Neural cell (in vitro differentiated cells): ENCODE results near the gene ROR1. TPM values are rescaled to one million over a fixed set of nuclear protein-coding genes. Genes with fewer than 3 reads are reported as not detected.

Experiments
- H2AFZ ChIP-seq: fragments of 200-600, 300-800 bp; sonication (generic), shearing (Covaris generic); 2 replicates; pipeline ENCODE4 v1.6.0; 2014; ENCODE audit warnings: low read depth, mild to moderate bottlenecking, antibody characterized with exemption, low read length, moderate library complexity
- H3F3A ChIP-seq: fragments of 200-600 bp; shearing (Covaris generic); 2 replicates; pipeline ENCODE4 v1.6.1; 2016; ENCODE audit warnings: mild to moderate bottlenecking, moderate library complexity, mixed read lengths, antibody characterized with exemption, low read length; ENCODE audit not compliant: insufficient read depth, poor library complexity, severe bottlenecking
- H3K27ac ChIP-seq: fragments of 200-600, 300-800 bp; sonication (generic), shearing (Covaris generic); 2 replicates; pipeline ENCODE4 v1.5.1; 2014; ENCODE audit warnings: mild to moderate bottlenecking, low read length, moderate library complexity
- H3K27me3 ChIP-seq: fragments of 300-800, 200-600 bp; sonication (generic), shearing (Covaris generic); 2 replicates; pipeline ENCODE4 v1.6.0; 2014; ENCODE audit warnings: mild to moderate bottlenecking, low read depth, low read length, moderate library complexity; ENCODE audit not compliant: insufficient read depth
- H3K36me3 ChIP-seq: fragments of 300-800, 200-600 bp; sonication (generic), shearing (Covaris generic); 2 replicates; pipeline ENCODE4 v1.5.1; 2014; ENCODE audit warnings: mild to moderate bottlenecking, antibody characterized with exemption, low read length, moderate library complexity; ENCODE audit not compliant: insufficient read depth
- H3K4me2 ChIP-seq: fragments of 300-800, 200-600 bp; sonication (generic), shearing (Covaris generic); 2 replicates; pipeline ENCODE4 v1.6.0; 2014; ENCODE audit warnings: mild to moderate bottlenecking, low read length
- H3K4me3 ChIP-seq: fragments of 300-800, 200-600 bp; sonication (generic), shearing (Covaris generic); 2 replicates; pipeline ENCODE4 v1.5.1; 2014; ENCODE audit warnings: mild to moderate bottlenecking, low read length, moderate library complexity
- H3K79me2 ChIP-seq: fragments of 200-600 bp; shearing (Covaris generic); replicated peaks from 2 replicates; pipeline ENCODE4 v1.6.0; 2014; ENCODE audit warnings: mild to moderate bottlenecking, low read length, moderate library complexity; ENCODE audit not compliant: insufficient read depth
- H3K9ac ChIP-seq: fragments of 300-800, 200-600 bp; sonication (generic), shearing (Covaris generic); 2 replicates; pipeline ENCODE4 v1.6.1; 2016; ENCODE audit warnings: mild to moderate bottlenecking, low read length, mixed read lengths
- H3K9me2 ChIP-seq: fragments of 200-600 bp; shearing (Covaris generic); 2 replicates; pipeline ENCODE4 v1.6.1; 2016; ENCODE audit warnings: mild to moderate bottlenecking, low read length, mixed read lengths; ENCODE audit not compliant: insufficient read depth
- H3K9me3 ChIP-seq: fragments of 200-600, 300-800 bp; sonication (generic), shearing (Covaris generic); 2 replicates; pipeline ENCODE4 v1.6.1; 2016; ENCODE audit warnings: mild to moderate bottlenecking, mixed run types, low read length, moderate library complexity, mixed read lengths
- H4K20me1 ChIP-seq: fragments of 200-600 bp; shearing (Covaris generic); 2 replicates; pipeline ENCODE4 v1.6.1; 2016; ENCODE audit warnings: mild to moderate bottlenecking, mixed run types; ENCODE audit not compliant: insufficient read depth
- EP300 ChIP-seq: fragments of 450-650 bp; conservative IDR thresholded peaks from 2 replicates; pipeline ENCODE4 v1.6.1; 2014; ENCODE audit warnings: antibody characterized with exemption, mild to moderate bottlenecking, moderate library complexity; ENCODE audit not compliant: poor library complexity, severe bottlenecking
- EZH2 ChIP-seq: fragments of 200-600, 300-800 bp; shearing (Covaris generic), sonication (generic); IDR thresholded peaks from 2 replicates; pipeline ENCODE4 v1.6.1; 2014; ENCODE audit warnings: antibody characterized with exemption, low read length, borderline replicate concordance, mild to moderate bottlenecking; ENCODE audit not compliant: insufficient read depth, poor library complexity, severe bottlenecking
- MXI1 ChIP-seq: fragments of 450-650 bp; conservative IDR thresholded peaks from 2 replicates; pipeline ENCODE4 v1.6.1; 2014; ENCODE audit warnings: antibody characterized with exemption, mild to moderate bottlenecking; ENCODE audit not compliant: poor library complexity, severe bottlenecking
- POLR2AphosphoS5 ChIP-seq: IDR thresholded peaks from 2 replicates; pipeline ENCODE4 v1.6.1; 2012
- RAD21 ChIP-seq: fragments of 450-650 bp; conservative IDR thresholded peaks from 2 replicates; pipeline ENCODE4 v1.6.1; 2014; ENCODE audit warnings: antibody characterized with exemption, mild to moderate bottlenecking, moderate library complexity
- SMC3 ChIP-seq: fragments of 450-650 bp; conservative IDR thresholded peaks from 2 replicates; pipeline ENCODE4 v1.6.1; 2014; ENCODE audit warnings: antibody characterized with exemption, mild to moderate bottlenecking, moderate library complexity; ENCODE audit not compliant: poor library complexity
- TAF1 ChIP-seq: IDR thresholded peaks from 2 replicates; pipeline ENCODE4 v1.6.1; 2012; ENCODE audit warnings: low read depth
- polyA plus RNA-seq: library from polyadenylated mRNA; depleted of rRNA; stranded (reverse); fragments of >200 nt; gene quantifications from 2 replicates; pipeline ENCODE4 v1.2.3, GENCODE V29; 2014
- TF ChIP-seq, protein P1 (sequence below): IDR thresholded peaks from 2 replicates; pipeline ENCODE4 v1.6.1; 2012; ENCODE audit warnings: borderline replicate concordance
- TF ChIP-seq, protein P2 (sequence below): fragments of 450-650 bp; IDR thresholded peaks from 2 replicates; pipeline ENCODE4 v1.5.1; 2014; ENCODE audit warnings: antibody characterized with exemption, mild to moderate bottlenecking, moderate library complexity; ENCODE audit not compliant: poor library complexity, severe bottlenecking

Gene ROR1
- polyA plus RNA-seq, 1 donor from 2014 or later: 0.27 TPM

DNA sequence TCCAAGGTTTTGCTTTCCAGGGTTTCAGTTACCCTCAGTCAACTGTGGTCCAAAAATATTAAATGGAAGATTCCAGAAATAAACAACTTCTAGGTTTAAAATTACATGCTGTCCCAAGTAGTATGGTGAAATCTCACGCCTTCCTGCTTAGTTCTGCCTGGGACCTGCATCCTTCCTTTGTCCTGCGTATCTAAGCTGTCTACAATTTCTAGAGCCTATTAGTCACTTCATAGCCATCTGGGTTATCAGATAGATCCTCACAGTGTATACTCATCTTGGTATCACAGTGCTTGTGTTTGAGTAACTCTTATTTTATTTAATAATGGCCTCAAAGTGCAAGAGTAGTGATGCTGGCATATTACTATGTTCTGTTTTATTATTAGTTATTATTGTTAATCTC lies 157.7 kb downstream of the ROR1 start:
- Histone ChIP-seq H2AFZ (no peak overlapping the region), H3K9me3 (no peaks in the 10 kb centered on the region), H3K9me2 (no peaks in the 10 kb centered on the region), H3K36me3 (no peaks in the 10 kb centered on the region), H3K27me3 (no peaks in the 10 kb centered on the region), H3K4me3 (no peak overlapping the region), H3F3A (no peaks in the 10 kb centered on the region), H3K27ac (no peak overlapping the region), H3K9ac (no peak overlapping the region), H3K79me2 (no peaks in the 10 kb centered on the region), H3K4me2 (no peak overlapping the region), H4K20me1 (no peaks in the 10 kb centered on the region)
- TF ChIP-seq SMC3: no peak
- TF ChIP-seq MXI1: no peak
- no peak for TF ChIP-seq EP300
- TF ChIP-seq, protein P1, sequence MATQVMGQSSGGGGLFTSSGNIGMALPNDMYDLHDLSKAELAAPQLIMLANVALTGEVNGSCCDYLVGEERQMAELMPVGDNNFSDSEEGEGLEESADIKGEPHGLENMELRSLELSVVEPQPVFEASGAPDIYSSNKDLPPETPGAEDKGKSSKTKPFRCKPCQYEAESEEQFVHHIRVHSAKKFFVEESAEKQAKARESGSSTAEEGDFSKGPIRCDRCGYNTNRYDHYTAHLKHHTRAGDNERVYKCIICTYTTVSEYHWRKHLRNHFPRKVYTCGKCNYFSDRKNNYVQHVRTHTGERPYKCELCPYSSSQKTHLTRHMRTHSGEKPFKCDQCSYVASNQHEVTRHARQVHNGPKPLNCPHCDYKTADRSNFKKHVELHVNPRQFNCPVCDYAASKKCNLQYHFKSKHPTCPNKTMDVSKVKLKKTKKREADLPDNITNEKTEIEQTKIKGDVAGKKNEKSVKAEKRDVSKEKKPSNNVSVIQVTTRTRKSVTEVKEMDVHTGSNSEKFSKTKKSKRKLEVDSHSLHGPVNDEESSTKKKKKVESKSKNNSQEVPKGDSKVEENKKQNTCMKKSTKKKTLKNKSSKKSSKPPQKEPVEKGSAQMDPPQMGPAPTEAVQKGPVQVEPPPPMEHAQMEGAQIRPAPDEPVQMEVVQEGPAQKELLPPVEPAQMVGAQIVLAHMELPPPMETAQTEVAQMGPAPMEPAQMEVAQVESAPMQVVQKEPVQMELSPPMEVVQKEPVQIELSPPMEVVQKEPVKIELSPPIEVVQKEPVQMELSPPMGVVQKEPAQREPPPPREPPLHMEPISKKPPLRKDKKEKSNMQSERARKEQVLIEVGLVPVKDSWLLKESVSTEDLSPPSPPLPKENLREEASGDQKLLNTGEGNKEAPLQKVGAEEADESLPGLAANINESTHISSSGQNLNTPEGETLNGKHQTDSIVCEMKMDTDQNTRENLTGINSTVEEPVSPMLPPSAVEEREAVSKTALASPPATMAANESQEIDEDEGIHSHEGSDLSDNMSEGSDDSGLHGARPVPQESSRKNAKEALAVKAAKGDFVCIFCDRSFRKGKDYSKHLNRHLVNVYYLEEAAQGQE: no peak
- no peak for TF ChIP-seq POLR2AphosphoS5
- no peak for TF ChIP-seq EZH2
- TF ChIP-seq RAD21: no peak
- TF ChIP-seq, protein P2, sequence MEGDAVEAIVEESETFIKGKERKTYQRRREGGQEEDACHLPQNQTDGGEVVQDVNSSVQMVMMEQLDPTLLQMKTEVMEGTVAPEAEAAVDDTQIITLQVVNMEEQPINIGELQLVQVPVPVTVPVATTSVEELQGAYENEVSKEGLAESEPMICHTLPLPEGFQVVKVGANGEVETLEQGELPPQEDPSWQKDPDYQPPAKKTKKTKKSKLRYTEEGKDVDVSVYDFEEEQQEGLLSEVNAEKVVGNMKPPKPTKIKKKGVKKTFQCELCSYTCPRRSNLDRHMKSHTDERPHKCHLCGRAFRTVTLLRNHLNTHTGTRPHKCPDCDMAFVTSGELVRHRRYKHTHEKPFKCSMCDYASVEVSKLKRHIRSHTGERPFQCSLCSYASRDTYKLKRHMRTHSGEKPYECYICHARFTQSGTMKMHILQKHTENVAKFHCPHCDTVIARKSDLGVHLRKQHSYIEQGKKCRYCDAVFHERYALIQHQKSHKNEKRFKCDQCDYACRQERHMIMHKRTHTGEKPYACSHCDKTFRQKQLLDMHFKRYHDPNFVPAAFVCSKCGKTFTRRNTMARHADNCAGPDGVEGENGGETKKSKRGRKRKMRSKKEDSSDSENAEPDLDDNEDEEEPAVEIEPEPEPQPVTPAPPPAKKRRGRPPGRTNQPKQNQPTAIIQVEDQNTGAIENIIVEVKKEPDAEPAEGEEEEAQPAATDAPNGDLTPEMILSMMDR: no peak
- TF ChIP-seq TAF1: no peak

GRCh38 chr1:63934697-63935096 lies 160.9 kb downstream of the ROR1 start:
- no peaks in the 10 kb centered on the region for H3K36me3 ChIP-seq
- TF ChIP-seq MXI1 (no peak), SMC3 (no peak), EZH2 (no peak), POLR2AphosphoS5 (no peak), EP300 (no peak), RAD21 (no peak), TAF1 (no peak)
- TF ChIP-seq, protein P2: no peak
- TF ChIP-seq, protein P1: no peak
- H4K20me1 ChIP-seq: no peaks in the 10 kb centered on the region
- H3K27me3 ChIP-seq: no peaks in the 10 kb centered on the region
- H2AFZ ChIP-seq: no peak overlapping the region
- no peaks in the 10 kb centered on the region for H3K9me2 ChIP-seq
- no peaks in the 10 kb centered on the region for H3K9me3 ChIP-seq
- no peak overlapping the region for H3K4me3 ChIP-seq
- no peaks in the 10 kb centered on the region for H3K79me2 ChIP-seq
- H3K9ac ChIP-seq: no peak overlapping the region
- H3K4me2 ChIP-seq: no peak overlapping the region
- H3F3A ChIP-seq: no peaks in the 10 kb centered on the region
- H3K27ac ChIP-seq: no peak overlapping the region
